ENCODE results near the gene KLF13.

Gene KLF13

DNA sequence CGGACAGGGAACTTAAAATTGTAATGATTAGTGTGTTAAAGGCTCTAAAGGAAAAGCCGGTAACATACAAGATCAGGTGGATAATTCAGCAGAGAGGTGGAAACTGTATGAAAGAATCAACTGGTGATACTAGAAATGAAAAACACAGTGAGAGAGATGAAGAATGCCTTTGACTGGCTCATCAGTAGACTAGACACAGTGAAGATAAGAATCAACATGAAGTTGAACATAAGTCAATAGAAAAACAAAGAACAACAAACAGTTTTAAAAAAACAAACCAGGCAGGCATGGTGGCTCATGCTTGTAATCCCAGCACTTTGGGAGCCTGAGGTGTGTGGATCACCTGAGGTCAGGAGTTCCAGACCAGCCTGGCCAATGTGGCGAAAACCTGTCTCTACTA lies 82.1 kb downstream of the KLF13 start:
- Histone ChIP-seq H3K4me3 (ENCODE audit: low read length in 2 of 2) (no peak overlapping the region), H3K4me1 (ENCODE audit: control insufficient read depth, insufficient read depth, low read length) (no peaks in the 10 kb centered on the region), H3K27ac (ENCODE audit: low read length) (no peak overlapping the region), H3K27me3 (ENCODE audit: control insufficient read depth in 1 of 2, insufficient read depth in 2 of 2, low read length in 2 of 2) (no peaks in the 10 kb centered on the region), H3K36me3 (ENCODE audit: control insufficient read depth in 2 of 2, insufficient read depth in 2 of 2, low read length in 2 of 2) (no peaks in the 10 kb centered on the region), H3K9me3 (ENCODE audit: control insufficient read depth in 2 of 2, low read length in 2 of 2) (no peaks in the 10 kb centered on the region), H3K9ac (ENCODE audit: low read length in 2 of 2) (no peak overlapping the region)

DNA sequence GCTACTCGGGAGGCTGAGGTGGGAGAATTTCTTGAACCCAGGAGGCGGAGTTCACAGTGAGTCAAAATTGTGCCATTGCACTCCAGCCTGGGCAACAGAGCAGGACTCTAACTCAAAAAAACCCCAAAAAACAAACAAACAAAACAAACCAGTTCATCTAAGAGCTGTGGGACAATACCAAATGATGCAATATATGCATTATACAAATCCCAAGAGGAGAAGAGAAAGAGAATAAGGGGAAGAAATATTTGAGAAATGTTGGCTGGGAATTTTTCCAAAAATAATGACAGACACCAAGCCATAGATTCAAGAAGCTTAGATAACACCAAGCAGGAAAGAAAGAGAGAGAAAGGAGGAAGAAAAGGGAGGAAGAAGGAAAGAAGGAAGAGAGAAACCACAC lies 82.5 kb downstream of the KLF13 start:
- Histone ChIP-seq H3K4me1 (ENCODE audit: control insufficient read depth, insufficient read depth, low read length) (no peaks in the 10 kb centered on the region), H3K27ac (ENCODE audit: low read length) (no peak overlapping the region), H3K9me3 (ENCODE audit: control insufficient read depth in 2 of 2, low read length in 2 of 2) (no peaks in the 10 kb centered on the region)

DNA sequence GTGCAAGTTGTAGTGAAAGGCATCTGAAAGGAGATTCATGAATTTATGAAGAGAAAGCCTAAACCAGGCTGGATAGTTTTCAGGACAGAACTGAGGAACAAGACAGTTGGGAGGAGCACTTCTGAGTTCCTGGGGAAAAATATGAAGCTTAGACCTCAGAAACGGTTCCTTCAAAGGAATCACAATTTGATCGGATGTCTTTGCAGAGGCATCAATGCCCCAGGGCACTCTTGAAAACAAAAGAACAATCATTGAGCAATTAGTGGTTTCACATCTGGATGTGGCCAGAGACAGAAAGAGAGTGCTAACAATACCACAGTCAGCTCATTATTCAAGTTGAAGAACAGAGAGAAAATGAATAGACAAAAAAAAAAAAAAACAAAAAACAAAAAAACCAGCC lies 86.2 kb downstream of the KLF13 start:
- Histone ChIP-seq H3K4me3 (ENCODE audit: low read length in 2 of 2) (no peak overlapping the region), H3K9ac (ENCODE audit: low read length in 2 of 2) (no peak overlapping the region), H3K9me3 (ENCODE audit: control insufficient read depth in 2 of 2, low read length in 2 of 2) (no peaks in the 10 kb centered on the region), H3K27ac (ENCODE audit: low read length) (no peak overlapping the region), H3K27me3 (ENCODE audit: control insufficient read depth in 1 of 2, insufficient read depth in 2 of 2, low read length in 2 of 2) (no peaks in the 10 kb centered on the region), H3K36me3 (ENCODE audit: control insufficient read depth in 2 of 2, insufficient read depth in 2 of 2, low read length in 2 of 2) (no peaks in the 10 kb centered on the region), H3K4me1 (ENCODE audit: control insufficient read depth, insufficient read depth, low read length) (no peaks in the 10 kb centered on the region)

More for the DNA sequence above, 82.5 kb downstream of the KLF13 start:
- no peak overlapping the region for H3K9ac ChIP-seq (ENCODE audit: low read length in 2 of 2)
- H3K4me3 ChIP-seq (ENCODE audit: low read length in 2 of 2), result no peak overlapping the region
- H3K36me3 ChIP-seq (ENCODE audit: control insufficient read depth in 2 of 2, insufficient read depth in 2 of 2, low read length in 2 of 2), result no peaks in the 10 kb centered on the region
- no peaks in the 10 kb centered on the region for H3K27me3 ChIP-seq (ENCODE audit: control insufficient read depth in 1 of 2, insufficient read depth in 2 of 2, low read length in 2 of 2)

DNA sequence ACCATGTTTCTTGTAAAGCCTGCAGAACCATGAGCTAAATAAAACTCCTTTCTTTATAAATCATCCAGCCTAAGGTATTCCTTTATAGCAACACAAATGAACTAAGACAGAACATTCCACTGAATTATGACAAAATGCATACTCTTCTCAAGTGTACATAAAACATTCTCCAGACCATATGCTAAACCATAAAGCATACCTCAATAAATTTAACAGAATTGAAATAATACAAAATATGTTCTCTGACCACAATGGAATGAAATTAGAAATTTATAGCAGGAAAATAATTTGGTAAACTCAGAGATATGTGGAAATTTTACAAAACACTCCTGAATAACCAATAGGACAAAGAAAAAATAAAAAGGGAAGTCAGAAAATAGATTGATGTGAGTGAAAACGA lies 88.6 kb downstream of the KLF13 start:
- Histone ChIP-seq H3K27me3 (ENCODE audit: control insufficient read depth in 1 of 2, insufficient read depth in 2 of 2, low read length in 2 of 2) (no peaks in the 10 kb centered on the region), H3K9ac (ENCODE audit: low read length in 2 of 2) (no peak overlapping the region), H3K36me3 (ENCODE audit: control insufficient read depth in 2 of 2, insufficient read depth in 2 of 2, low read length in 2 of 2) (no peaks in the 10 kb centered on the region), H3K4me3 (ENCODE audit: low read length in 2 of 2) (no peak overlapping the region), H3K27ac (ENCODE audit: low read length) (no peak overlapping the region), H3K4me1 (ENCODE audit: control insufficient read depth, insufficient read depth, low read length) (no peaks in the 10 kb centered on the region), H3K9me3 (ENCODE audit: control insufficient read depth in 2 of 2, low read length in 2 of 2) (no peaks in the 10 kb centered on the region)

DNA sequence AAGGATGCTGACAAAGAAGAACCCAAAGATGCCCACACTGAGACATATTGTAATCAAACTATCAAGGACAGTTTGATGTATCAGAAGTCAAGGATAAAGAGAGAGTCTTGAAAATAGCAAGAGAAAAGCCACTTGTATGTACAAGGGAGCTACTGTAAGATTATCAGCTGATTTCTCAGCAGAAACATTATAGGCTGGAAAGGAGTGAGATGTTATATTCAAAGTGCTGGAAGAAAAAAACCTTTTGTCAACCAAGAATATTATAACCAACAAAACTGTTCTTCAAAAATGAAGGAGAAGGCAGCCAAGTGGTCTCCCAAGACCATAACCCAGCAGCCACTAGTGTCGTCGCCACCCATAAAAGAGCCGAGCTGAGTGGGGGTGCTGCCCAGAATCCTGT lies 93.2 kb downstream of the KLF13 start:
- no peak overlapping the region for H3K9ac ChIP-seq (ENCODE audit: low read length in 2 of 2)
- no peaks in the 10 kb centered on the region for H3K36me3 ChIP-seq (ENCODE audit: control insufficient read depth in 2 of 2, insufficient read depth in 2 of 2, low read length in 2 of 2)
- no peaks in the 10 kb centered on the region for H3K27me3 ChIP-seq (ENCODE audit: control insufficient read depth in 1 of 2, insufficient read depth in 2 of 2, low read length in 2 of 2)
- H3K4me3 ChIP-seq (ENCODE audit: low read length in 2 of 2), result no peak overlapping the region
- no peak overlapping the region for H3K27ac ChIP-seq (ENCODE audit: low read length)
- H3K4me1 ChIP-seq (ENCODE audit: control insufficient read depth, insufficient read depth, low read length), result no peaks in the 10 kb centered on the region
- no peaks in the 10 kb centered on the region for H3K9me3 ChIP-seq (ENCODE audit: control insufficient read depth in 2 of 2, low read length in 2 of 2)

DNA sequence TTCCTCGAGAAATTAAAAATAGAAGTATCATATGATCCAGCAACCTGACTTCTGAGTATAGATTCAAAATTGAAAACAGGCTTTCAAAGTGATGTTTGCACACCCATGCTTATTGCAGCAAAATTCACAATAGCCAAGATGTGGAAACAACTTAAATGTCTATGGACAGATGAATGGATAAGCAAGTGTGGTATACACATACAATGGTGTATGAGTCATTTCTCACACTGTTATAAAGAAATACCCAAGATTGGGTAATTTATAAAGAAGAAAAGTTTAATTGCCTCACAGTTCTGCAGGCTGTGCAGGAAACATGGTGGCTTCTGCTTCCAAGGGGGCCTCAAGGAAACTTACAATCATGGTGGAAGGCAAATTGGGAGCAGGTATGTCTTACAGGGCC lies 100.8 kb downstream of the KLF13 start:
- Histone ChIP-seq H3K27me3 (ENCODE audit: control insufficient read depth in 1 of 2, insufficient read depth in 2 of 2, low read length in 2 of 2) (no peaks in the 10 kb centered on the region), H3K9me3 (ENCODE audit: control insufficient read depth in 2 of 2, low read length in 2 of 2) (no peaks in the 10 kb centered on the region), H3K4me3 (ENCODE audit: low read length in 2 of 2) (no peak overlapping the region), H3K27ac (ENCODE audit: low read length) (no peak overlapping the region), H3K4me1 (ENCODE audit: control insufficient read depth, insufficient read depth, low read length) (no peaks in the 10 kb centered on the region), H3K36me3 (ENCODE audit: control insufficient read depth in 2 of 2, insufficient read depth in 2 of 2, low read length in 2 of 2) (no peaks in the 10 kb centered on the region), H3K9ac (ENCODE audit: low read length in 2 of 2) (no peak overlapping the region)

Data from stomach smooth muscle (tissue), 2 donors.